ENCODE data around the gene CAMK1D. TPM values are rescaled to one million over a fixed set of nuclear protein-coding genes. Genes with fewer than 3 reads are reported as not detected.

Gene CAMK1D
- total and polyA plus RNA-seq, 10 of the 15 experiments (the other 5 are each of a cell fraction or from before 2014, with no cell fraction given): 2.1 to 35.5 (median 14.7) TPM

DNA sequence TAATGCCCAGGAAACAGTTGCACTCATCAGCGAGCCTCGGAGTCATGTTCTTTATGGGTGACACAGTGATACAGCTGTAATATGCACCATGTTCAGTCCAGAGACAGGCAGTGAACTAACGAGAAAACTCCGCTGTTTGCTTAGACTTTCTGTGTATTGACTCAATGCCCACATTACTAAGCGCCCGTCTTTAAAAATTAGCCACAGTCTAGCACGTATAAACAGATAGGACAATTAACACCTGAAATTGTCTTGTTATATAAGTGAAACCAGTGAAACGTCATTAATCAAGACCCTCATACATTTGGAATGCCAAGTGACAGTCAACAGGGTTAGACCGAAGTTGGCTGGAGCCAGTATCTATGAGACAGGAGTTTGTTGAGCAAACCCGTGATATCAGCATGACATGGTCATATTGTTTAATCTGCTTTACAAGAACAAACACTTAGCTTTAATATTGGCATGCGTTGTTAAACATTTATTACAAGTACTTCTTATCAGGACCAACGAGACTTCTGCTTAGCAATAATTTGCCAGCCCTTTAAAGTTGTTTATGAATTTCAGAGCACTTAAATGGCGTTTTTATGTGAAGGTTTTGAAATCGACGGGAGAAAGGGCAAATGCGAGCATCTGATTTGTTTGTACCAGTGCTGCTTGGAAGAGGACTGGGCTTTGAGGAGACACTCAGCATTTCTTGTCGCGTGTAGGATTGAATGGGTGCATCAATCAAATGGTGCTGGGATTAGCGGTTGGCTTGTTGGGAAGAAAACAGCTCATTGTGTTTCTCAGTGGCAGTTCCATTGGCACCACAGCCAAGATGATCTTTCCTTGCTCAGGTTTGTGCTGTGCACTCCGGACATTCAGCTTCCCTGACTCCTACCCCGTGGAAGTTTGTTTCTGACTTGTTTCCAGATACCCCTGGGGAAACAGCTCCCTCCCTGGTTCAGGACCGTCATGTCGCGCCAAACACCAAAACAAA is 56.3 kb downstream of the CAMK1D start:
- H3K27ac ChIP-seq (ENCODE audit: control insufficient read depth, insufficient read depth): no peak overlapping the region
- FAIRE-seq (no peak), ATAC-seq (no peak), DNase-seq (ENCODE audit: low read depth, low spot score) (no peak)
- intact Hi-C loops (cut with micrococcal nuclease; ENCODE audit: unreplicated experiment) (no loop called here), in situ Hi-C loops (cut with MboI) (no loop called here)
- peaks cover 0 to 3% of the 10 kb centered on the region in 2 experiments; a peak in 1 of 4 replicates for H3K36me3 ChIP-seq (ENCODE audit: control insufficient read depth in 2 of 2, insufficient read depth in 2 of 2, low read length in 1 of 2)
- SMC1A ChIA-PET (ENCODE audit: uncharacterized antibody, unreplicated experiment): interaction anchor here (0.6 to 2.7 kb wide), 11 partner anchors 9 to 302 kb away, joined by 3 to 8 read pairs (median 4); no protein-coding TSS in a partner anchor
- H3K27me3 ChIP-seq (replicated peaks in 1 of 2; ENCODE audit: control insufficient read depth in 2 of 2, insufficient read depth in 2 of 2, low read length in 1 of 2): no peaks in the 10 kb centered on the region
- RAD21 ChIA-PET (ENCODE audit: unreplicated experiment): interaction anchor here (1.0 to 2.6 kb wide), 6 partner anchors 52 to 191 kb away, joined by 3 to 9 read pairs (median 4); no protein-coding TSS in a partner anchor
- WGBS (ENCODE audit: insufficient coverage, insufficient replicate concordance, low lambda C conversion rate, missing lambda C conversion rate): 92% methylated on average over 24 of the region's 24 CpGs
- no peak overlapping the region for H2AFZ ChIP-seq (ENCODE audit: control insufficient read depth, low read depth, low read length)
- no peak overlapping the region for H3K9ac ChIP-seq (ENCODE audit: control insufficient read depth, insufficient read depth, low read length)
- POLR2A ChIA-PET: interaction anchor here (0.6 to 1.6 kb wide), 2 partner anchors 9 to 45 kb away, joined by 3 read pairs; no protein-coding TSS in a partner anchor
- H3K9me3 ChIP-seq (replicated peaks; ENCODE audit: control insufficient read depth, insufficient read depth, low read length): no peaks in the 10 kb centered on the region
- TSS peak; percentile 18 for BruUV-seq (replicated peaks)
- TF ChIP-seq ZNF24 (IDR thresholded peaks at IDR 0.05) (no peak), TAF1 (IDR thresholded peaks at IDR 0.05; ENCODE audit: borderline replicate concordance, low read depth, low read length) (no peak), MTA2 (IDR thresholded peaks at IDR 0.05; ENCODE audit: low read depth) (peak; percentile 62; the same call in 1 of the 2 replicates), ESRRA (IDR thresholded peaks at IDR 0.05; ENCODE audit: low read length) (no peak), IKZF2 (IDR thresholded peaks at IDR 0.05) (0 out of 4 replicates have a peak, but pooled peaks of 1 of the 2 experiments have one; percentile 1), NFYB (IDR thresholded peaks at IDR 0.05; ENCODE audit: insufficient read depth, low read depth, low read length) (no peak), ASH2L (IDR thresholded peaks at IDR 0.05; ENCODE audit: borderline replicate concordance, low read depth) (no peak), SPI1 (IDR thresholded peaks at IDR 0.05; ENCODE audit: borderline replicate concordance, insufficient read depth, low read depth, low read length) (no peak), NRF1 (conservative IDR thresholded peaks at IDR 0.05; ENCODE audit: low read depth, low read length) (no peak), EED (IDR thresholded peaks at IDR 0.05; ENCODE audit: low read depth) (no peak), TCF12 (IDR thresholded peaks at IDR 0.05; ENCODE audit: low read depth, low read length) (no peak), IKZF1 (conservative IDR thresholded peaks at IDR 0.05) (no peak), SIN3A (IDR thresholded peaks at IDR 0.05; ENCODE audit: low read depth, low read length) (no peak), HDAC6 (IDR thresholded peaks at IDR 0.05; ENCODE audit: unreplicated experiment) (no peak), JUND (IDR thresholded peaks at IDR 0.05; ENCODE audit: low read depth, low read length) (0 out of 2 replicates have a peak, but pooled peaks have one; percentile 7)
- TF ChIP-seq, protein P1, sequence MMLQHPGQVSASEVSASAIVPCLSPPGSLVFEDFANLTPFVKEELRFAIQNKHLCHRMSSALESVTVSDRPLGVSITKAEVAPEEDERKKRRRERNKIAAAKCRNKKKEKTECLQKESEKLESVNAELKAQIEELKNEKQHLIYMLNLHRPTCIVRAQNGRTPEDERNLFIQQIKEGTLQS (IDR thresholded peaks at IDR 0.05; ENCODE audit: borderline replicate concordance, extremely low read depth, low read depth, low read length): no peak
- TF ChIP-seq, protein P2, sequence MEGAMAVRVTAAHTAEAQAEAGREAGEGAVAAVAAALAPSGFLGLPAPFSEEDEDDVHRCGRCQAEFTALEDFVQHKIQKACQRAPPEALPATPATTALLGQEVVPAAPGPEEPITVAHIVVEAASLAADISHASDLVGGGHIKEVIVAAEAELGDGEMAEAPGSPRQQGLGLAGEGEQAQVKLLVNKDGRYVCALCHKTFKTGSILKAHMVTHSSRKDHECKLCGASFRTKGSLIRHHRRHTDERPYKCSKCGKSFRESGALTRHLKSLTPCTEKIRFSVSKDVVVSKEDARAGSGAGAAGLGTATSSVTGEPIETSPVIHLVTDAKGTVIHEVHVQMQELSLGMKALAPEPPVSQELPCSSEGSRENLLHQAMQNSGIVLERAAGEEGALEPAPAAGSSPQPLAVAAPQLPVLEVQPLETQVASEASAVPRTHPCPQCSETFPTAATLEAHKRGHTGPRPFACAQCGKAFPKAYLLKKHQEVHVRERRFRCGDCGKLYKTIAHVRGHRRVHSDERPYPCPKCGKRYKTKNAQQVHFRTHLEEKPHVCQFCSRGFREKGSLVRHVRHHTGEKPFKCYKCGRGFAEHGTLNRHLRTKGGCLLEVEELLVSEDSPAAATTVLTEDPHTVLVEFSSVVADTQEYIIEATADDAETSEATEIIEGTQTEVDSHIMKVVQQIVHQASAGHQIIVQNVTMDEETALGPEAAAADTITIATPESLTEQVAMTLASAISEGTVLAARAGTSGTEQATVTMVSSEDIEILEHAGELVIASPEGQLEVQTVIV (IDR thresholded peaks at IDR 0.05; ENCODE audit: borderline replicate concordance, partially characterized antibody): no peak
- H3K4me3 ChIP-seq: no peak overlapping the region
- CTCF ChIA-PET: interaction anchor here (0.6 to 2.4 kb wide), 6 partner anchors 15 to 377 kb away, joined by 3 to 8 read pairs (median 4); no protein-coding TSS in a partner anchor
- H3K4me1 ChIP-seq (ENCODE audit: control insufficient read depth, insufficient read depth, low read length): no peaks in the 10 kb centered on the region
- H4K20me1 ChIP-seq (ENCODE audit: control insufficient read depth, insufficient read depth): no peaks in the 10 kb centered on the region
- H3K4me2 ChIP-seq (ENCODE audit: control insufficient read depth, insufficient read depth): no peak overlapping the region
- no peaks in the 10 kb centered on the region for H3K79me2 ChIP-seq (ENCODE audit: control insufficient read depth, insufficient read depth, low read length)

Measured in GM12878 (cell line).